ENCODE data around the gene TTK.

DNA sequence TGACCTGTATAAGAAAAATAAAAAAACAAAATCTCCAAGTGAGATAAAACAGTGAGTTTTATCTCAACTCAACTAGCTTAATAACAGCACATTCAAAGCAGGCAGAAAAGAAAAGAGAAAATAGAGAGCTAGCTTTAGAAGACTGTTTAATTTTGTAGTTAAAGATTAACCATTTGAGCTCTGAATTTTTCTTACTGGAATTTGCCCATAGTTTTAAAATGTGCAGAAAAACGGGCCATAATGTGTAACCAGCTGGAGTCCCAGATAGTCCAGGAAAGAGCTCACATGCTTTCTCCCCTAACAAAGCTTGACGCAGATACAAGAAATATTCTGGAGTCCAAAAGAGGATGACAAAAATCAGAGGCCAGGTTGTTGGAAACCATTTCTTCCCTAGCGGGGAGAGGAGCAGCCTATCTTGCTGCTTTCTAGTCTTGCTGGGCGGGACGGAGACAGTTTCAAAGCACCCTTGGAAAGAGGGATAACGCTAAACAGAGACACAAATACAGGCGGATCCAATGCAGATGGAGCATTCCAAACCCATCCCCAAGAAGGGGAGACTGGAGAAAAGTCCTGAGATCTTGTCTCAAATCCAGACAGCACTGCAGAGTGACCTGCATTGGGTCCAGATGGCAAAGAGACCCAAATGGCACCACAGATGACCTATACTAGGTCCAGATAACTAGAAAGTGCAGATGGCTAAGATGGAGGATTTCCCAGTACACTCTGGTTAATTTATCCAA lies 16.1 kb downstream of the TTK start:
- TF ChIP-seq POLR2A (IDR thresholded peaks at IDR 0.05; ENCODE audit: low read length) (no peak), GATA1 (IDR thresholded peaks at IDR 0.05; ENCODE audit: low read depth, low read length) (no peak)

Measured in erythroblast (primary cell).